GM12864 (cell line): Measurements from ENCODE around the gene ASIC3.
A peak's percentile ranks its signal among the peaks of the same experiment; 100 is the strongest.

Source experiments
- DNase-seq: peaks from one replicate; pipeline ENCODE4 v3.0.0-alpha.2; 2011; ENCODE audit warnings: low read depth
- H3K4me3 ChIP-seq: 2 replicates; pipeline ENCODE4 v1.5.1; 2011; ENCODE audit warnings: mild to moderate bottlenecking, low read depth, low read length, control low read depth
- TF ChIP-seq, protein P1 (sequence below): IDR thresholded peaks from 2 replicates; pipeline ENCODE4 v1.5.1; 2011; ENCODE audit warnings: low read depth, mild to moderate bottlenecking, moderate library complexity, low read length, control low read depth, inconsistent platforms; ENCODE audit errors: missing control alignments

ASIC3 gene

DNA sequence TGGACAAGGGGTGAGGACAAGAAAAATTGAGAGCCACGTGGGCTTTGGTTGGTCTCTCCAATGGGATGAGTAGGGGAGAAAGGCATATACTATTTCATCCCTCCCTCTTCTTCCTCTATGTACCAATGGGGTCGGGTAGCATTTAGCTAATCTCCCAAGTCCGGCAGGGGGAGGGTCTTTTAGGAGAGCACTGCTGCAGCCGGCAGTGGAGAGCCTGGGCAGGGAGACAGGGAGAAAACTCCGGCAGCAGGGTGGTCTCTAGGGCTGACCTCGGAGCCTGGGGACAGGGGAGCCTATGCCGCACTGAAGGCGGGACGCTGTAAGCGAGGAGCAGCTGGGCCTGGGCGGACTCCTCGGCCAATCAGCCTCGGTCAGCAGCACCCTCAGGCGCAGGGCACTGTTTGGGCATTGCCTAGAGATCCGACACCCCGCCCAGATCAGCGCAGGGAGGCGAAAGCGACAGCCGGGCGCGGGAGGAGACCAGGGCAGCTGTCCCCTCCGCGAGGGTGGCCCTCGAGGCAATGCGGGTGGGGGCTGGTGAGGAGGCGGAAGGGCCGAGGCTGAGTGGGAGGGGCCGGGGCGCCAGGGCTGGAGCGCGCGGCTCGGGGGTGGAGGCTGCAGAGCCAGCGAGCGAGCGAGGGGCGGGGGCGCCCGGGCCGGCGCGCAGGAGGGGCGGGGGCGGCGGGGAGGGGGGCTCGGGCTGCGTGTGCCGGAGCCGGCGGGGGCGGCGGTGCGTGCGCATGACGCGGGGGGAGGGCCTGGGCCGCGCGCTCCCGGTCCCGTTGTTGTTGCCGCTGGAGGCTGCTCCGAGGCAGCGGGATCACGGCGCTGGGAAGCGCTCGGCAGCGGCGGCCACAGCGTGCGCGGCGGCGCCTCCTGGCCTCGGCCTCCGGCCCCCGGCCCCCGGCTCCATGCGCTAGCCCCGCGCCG is 37.6 kb downstream of the ASIC3 start, which contains the start of gene AGAP3:
TSS of gene AGAP3 (plus strand) at position 785 of the 930 bp plus-strand sequence. CDS start 267 bp downstream, outside the sequence.
- DNase-seq, result no peak
- TF ChIP-seq, protein P1, sequence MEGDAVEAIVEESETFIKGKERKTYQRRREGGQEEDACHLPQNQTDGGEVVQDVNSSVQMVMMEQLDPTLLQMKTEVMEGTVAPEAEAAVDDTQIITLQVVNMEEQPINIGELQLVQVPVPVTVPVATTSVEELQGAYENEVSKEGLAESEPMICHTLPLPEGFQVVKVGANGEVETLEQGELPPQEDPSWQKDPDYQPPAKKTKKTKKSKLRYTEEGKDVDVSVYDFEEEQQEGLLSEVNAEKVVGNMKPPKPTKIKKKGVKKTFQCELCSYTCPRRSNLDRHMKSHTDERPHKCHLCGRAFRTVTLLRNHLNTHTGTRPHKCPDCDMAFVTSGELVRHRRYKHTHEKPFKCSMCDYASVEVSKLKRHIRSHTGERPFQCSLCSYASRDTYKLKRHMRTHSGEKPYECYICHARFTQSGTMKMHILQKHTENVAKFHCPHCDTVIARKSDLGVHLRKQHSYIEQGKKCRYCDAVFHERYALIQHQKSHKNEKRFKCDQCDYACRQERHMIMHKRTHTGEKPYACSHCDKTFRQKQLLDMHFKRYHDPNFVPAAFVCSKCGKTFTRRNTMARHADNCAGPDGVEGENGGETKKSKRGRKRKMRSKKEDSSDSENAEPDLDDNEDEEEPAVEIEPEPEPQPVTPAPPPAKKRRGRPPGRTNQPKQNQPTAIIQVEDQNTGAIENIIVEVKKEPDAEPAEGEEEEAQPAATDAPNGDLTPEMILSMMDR, result no peak
- peak within 1 kb of the TSS; percentile 77 for H3K4me3 ChIP-seq

DNA sequence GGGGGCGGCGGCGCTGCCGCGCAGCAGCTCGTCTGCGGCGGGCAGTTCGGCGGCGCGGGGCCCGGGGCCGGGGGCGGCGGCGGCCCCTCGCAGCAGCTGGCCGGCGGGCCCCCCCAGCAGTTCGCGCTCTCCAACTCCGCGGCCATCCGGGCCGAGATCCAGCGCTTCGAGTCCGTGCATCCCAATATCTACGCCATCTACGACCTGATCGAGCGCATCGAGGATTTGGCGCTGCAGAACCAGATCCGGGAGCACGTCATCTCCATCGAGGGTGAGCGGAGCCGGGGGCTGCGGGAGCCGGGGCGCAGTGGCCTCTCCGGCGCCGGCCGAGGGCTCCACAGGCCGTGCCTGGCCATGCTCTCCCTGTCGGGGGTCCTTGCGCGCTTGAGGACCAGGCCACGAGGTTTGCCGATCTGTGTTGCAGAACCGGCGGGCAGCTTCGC is 38.5 kb downstream of the ASIC3 start:
- DNase-seq, result no peak
- TF ChIP-seq, protein P1, result no peak
- peak overlapping the region; percentile 77 for H3K4me3 ChIP-seq

DNA sequence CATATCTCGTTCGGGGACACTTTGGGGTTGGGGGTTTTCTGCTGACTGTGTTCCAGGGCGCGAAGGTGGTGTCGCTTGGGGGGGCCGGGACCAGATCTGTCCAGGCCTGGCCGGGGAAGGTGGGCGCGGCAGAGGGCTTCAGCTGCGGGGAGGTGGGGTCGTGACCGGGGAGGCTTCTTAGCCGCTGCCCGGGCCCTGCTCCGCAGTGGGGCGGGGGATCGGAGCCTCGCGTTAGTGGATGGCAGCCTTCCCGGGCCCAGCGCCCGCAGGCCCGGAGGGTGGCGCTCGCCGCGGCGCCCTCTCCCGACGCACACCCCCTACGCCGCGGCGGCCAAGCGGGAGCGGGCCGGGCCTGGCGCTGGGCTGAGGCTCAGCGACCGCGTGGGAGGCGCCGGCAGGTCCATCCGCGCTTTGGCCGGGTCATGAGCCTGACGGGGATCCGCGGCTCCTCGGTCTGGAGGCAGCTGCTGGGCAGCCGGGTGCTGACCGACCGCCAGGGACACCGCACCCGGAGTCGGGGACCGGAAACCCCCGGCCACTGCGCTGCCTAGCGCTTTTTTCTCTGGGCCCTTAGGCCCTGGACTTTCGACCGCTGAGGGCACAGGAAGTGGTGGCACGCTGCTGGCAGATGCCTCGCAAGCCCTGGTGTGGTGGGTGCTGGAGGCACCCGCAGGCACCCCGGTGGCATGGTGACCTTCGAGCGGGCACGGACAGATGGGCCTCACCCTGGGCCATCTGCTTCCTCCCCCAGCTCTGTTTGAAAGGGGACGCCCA is 39.1 kb downstream of the ASIC3 start:
- peak overlapping the region; percentile 77 for H3K4me3 ChIP-seq
- no peak for DNase-seq
- TF ChIP-seq, protein P1, result peak; percentile 35

DNA sequence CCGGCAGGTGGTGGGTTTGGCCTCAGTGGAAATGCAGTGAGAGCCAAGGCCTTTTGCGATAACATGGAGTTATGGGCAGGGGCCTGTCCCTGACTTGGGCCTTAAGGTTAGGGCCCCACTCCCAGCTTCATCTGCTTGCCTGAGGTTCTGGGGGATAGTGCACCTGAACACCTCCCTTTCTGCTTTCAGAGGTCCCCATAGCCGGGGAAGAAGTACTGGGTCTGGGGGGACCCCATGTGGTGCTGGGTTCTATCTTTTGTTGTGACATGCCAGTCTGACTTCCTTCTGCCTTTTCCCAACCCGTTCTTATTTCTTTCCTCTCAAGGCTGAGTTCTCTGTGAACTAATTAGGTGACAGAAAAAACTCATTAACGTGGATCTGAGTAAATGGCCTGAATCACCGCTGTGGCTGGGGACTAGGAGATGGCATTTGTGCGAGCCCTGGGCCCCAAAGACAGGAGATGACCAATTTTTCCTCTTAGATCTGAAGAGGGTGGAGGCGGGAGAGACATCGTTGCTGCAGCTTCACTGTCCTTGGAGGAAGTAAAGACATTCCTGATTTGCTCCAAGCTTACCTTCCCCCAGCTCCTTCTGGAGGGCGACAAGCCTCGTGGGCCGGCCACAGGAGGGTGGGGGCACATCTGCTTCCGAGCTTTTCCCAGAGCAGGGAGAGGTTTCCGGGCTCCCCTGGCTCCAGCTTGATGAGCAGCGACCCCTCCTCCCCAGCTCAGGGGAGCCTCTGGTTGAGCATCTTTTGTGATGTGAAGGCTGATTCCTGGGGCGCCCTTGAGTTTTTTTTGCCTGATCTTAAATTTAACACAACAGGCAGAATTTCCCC is 39.9 kb downstream of the ASIC3 start:
- DNase-seq, result no peak

DNA sequence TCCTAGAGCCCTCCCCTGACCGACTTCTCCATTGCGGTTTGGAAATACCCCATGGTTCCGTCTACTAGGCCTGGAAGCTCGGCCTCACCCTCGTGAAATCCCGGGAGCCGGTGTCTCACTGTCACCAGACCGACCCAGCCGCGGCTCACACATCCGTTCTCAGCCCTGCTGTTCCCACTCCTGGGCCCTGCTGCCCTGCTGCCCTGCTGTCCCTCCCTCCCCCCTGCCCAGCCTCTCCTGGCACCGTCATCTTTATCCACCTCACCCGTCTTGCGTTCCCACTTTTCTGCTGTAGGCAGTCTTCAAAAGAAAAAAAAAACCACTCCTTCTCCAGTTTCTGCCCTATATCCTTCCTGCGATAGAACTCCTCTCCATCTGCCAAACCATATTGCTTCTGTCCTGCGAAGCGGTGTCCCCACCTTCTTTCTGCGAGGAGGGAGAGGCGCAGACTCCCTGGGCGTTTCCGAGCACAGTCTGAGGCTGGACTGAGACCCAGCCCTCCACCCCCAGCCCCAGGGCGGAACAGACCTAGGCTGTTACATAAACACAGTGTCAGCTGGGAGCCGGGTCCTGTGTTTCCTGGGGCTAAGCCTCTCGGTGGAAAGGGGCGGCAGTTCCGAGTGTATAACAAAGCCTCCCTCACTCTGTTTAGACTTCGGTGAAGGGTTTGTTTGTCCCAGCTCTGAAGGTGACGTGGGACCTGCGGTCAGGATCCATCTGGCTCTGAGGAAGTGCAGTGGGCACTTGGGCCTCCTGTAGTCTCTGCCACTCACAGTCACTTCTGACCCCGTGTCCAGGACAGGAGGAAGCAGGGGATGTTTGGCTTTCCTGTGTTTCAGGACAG is 40.7 kb downstream of the ASIC3 start:
- DNase-seq, result no peak
- H3K4me3 ChIP-seq, result no peak overlapping the region
- TF ChIP-seq, protein P1, result no peak

More for the DNA sequence above, 39.9 kb downstream of the ASIC3 start:
- H3K4me3 ChIP-seq, result peak overlapping the region; percentile 77
- TF ChIP-seq, protein P1, result no peak
